ENCODE measurements around the gene MDM4. TPM values are rescaled to one million over a fixed set of nuclear protein-coding genes. Genes with fewer than 3 reads are reported as not detected.
A peak's percentile ranks its signal among the peaks of the same experiment; 100 is the strongest.

The MDM4 gene
- total RNA-seq, 4 donors from 2014 or later = 15.1 to 44.0 (median 28.9) TPM

DNA sequence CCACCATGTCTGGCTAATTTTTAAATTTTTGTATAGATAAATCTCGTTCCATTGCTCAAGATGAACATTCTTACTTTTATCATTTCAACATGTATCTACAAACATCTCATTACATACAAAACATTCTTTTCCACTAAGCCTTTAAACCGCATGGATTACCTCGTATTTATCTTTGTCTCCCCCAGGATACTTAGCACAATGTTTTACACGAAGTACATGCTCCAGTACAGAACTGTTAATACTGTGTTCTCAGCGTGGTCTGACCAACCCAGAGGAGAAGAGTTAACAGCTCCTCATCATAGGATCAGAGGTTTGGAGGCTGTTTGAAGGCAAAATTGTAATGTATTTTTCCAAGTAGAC, 29.0 kb upstream of the MDM4 start:
- ATAC-seq = no peak
- in situ Hi-C loops (cut with MboI; ENCODE audit: low sequenced_read_pairs in 4 of 4) = no loop called here
- Histone ChIP-seq H3K4me1 (peaks cover 12 to 20% of the 10 kb centered on the region in 2 donors), H3K27me3 (no peaks in the 10 kb centered on the region), H3K4me3 (no peak overlapping the region), H3K9me3 (no peaks in the 10 kb centered on the region), H3K36me3 (no peaks in the 10 kb centered on the region), H3K27ac (no peak overlapping the region)
- DNase-seq = no peak
- intact Hi-C loops (cut with DNase I; ENCODE audit: low total_unique reads) = no loop called here
- TF ChIP-seq, protein P1, sequence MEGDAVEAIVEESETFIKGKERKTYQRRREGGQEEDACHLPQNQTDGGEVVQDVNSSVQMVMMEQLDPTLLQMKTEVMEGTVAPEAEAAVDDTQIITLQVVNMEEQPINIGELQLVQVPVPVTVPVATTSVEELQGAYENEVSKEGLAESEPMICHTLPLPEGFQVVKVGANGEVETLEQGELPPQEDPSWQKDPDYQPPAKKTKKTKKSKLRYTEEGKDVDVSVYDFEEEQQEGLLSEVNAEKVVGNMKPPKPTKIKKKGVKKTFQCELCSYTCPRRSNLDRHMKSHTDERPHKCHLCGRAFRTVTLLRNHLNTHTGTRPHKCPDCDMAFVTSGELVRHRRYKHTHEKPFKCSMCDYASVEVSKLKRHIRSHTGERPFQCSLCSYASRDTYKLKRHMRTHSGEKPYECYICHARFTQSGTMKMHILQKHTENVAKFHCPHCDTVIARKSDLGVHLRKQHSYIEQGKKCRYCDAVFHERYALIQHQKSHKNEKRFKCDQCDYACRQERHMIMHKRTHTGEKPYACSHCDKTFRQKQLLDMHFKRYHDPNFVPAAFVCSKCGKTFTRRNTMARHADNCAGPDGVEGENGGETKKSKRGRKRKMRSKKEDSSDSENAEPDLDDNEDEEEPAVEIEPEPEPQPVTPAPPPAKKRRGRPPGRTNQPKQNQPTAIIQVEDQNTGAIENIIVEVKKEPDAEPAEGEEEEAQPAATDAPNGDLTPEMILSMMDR (IDR thresholded peaks at IDR 0.05 in 4 of 5, conservative IDR thresholded peaks at IDR 0.05 in 1 of 5) = no peak
- no peak for TF ChIP-seq POLR2A (IDR thresholded peaks at IDR 0.05)

DNA sequence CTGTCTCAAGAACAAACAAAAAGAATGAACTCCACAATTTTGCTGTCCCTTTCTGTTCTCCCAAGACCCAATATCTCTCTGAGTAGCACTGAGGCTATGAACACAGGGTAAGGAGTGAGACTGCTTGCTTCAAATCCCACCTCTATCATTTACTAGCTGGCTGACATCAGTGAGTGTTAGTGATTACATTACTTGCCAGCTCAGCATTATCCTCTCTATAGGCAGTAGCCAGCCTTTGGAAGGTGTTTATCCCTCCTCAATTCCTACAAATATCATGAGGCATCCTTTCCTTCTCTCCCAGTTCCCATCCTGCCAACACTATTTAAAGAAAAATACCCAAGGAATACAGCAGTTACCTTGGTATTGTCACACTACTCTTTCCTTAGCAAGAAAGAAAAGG, 24.6 kb upstream of the MDM4 start:
- DNase-seq (no peak), ATAC-seq (no peak)
- Histone ChIP-seq H3K36me3 (no peaks in the 10 kb centered on the region), H3K4me3 (no peak overlapping the region), H3K9me3 (no peaks in the 10 kb centered on the region), H3K27me3 (no peaks in the 10 kb centered on the region), H3K27ac (peak overlapping the region in 3 of 4 donors; percentile 70 to 89 (median 88)), H3K4me1 (peaks cover 21 to 29% of the 10 kb centered on the region in 2 donors)
- in situ Hi-C loops (cut with MboI; ENCODE audit: low sequenced_read_pairs in 4 of 4) = no loop called here
- no peak for TF ChIP-seq POLR2A (IDR thresholded peaks at IDR 0.05)
- TF ChIP-seq, protein P1 (IDR thresholded peaks at IDR 0.05 in 4 of 5, conservative IDR thresholded peaks at IDR 0.05 in 1 of 5) = no peak
- intact Hi-C loops (cut with DNase I; ENCODE audit: low total_unique reads) = no loop called here

DNA sequence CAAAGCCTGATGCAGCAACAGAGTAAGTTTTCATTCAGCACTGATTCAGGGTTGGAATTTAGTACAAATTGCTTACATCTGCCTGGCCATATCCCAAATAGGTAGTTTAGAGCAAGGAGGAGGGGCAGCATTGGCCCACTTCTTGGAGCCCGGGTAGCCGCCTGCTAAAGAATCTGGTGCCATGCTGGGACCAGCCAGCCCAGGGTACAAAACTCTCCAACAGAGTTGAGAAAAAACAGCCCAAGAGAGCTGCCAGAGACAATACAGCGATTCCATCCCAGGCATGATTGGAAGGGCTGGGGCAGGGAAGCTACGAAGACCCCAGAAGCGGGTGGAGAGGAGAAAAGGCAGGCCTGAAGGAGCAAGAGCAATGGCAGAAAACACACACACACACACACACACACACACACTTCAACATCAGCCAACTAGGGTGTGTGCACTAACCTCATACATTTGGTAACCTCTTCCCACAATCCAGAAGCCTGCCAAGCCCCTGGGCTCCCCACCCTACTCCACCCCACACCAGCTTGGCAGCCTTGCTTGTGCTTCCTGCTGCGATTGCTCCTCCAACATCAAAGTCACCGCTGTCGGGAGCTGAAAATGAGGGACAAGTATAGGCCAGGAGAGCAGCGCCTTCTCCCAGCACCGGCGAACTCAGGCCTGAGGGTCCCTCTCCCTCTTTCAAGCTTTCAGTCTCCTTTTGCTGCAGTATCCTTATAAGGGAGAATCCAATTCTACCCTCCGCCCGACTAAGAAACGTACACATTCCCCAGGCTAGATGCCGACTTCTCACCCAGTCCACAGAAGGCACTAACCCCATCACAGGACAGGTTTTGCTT, 22.8 kb upstream of the MDM4 start:
- no peak for TF ChIP-seq POLR2A (IDR thresholded peaks at IDR 0.05)
- TF ChIP-seq, protein P1 (IDR thresholded peaks at IDR 0.05 in 4 of 5, conservative IDR thresholded peaks at IDR 0.05 in 1 of 5) = no peak
- DNase-seq (peak in 1 of 2 donors; percentile 65), ATAC-seq (peak in 1 of 2 donors; percentile 13)
- Histone ChIP-seq H3K36me3 (no peaks in the 10 kb centered on the region), H3K27me3 (no peaks in the 10 kb centered on the region), H3K27ac (peak overlapping the region; percentile 70 to 89 (median 84)), H3K4me1 (peaks cover 21 to 29% of the 10 kb centered on the region in 2 donors), H3K4me3 (peak overlapping the region; percentile 60 to 99 (median 87)), H3K9me3 (no peaks in the 10 kb centered on the region)
- intact Hi-C loops (cut with DNase I; ENCODE audit: low total_unique reads) (no loop called here), in situ Hi-C loops (cut with MboI; ENCODE audit: low sequenced_read_pairs in 4 of 4) (no loop called here)

GRCh38 chr1:204493984-204494280, 22.3 kb upstream of the MDM4 start:
- Histone ChIP-seq H3K36me3 (no peaks in the 10 kb centered on the region), H3K4me3 (peak overlapping the region; percentile 60 to 99 (median 87)), H3K4me1 (peaks cover 21 to 29% of the 10 kb centered on the region in 2 donors), H3K27me3 (no peaks in the 10 kb centered on the region), H3K27ac (peak overlapping the region; percentile 70 to 89 (median 84)), H3K9me3 (no peaks in the 10 kb centered on the region)
- TF ChIP-seq, protein P1 (IDR thresholded peaks at IDR 0.05 in 4 of 5, conservative IDR thresholded peaks at IDR 0.05 in 1 of 5) = no peak
- TF ChIP-seq POLR2A (IDR thresholded peaks at IDR 0.05) = no peak
- in situ Hi-C loops (cut with MboI; ENCODE audit: low sequenced_read_pairs in 4 of 4) = no loop called here
- peak in 1 of 2 donors; percentile 34 for ATAC-seq
- DNase-seq = no peak
- intact Hi-C loops (cut with DNase I; ENCODE audit: low total_unique reads) = loop anchor here (1.0 kb wide), 1 partner anchor 48 kb away; no protein-coding TSS in a partner anchor

Measured in gastrocnemius medialis (tissue), 4 donors.